MG63 (cell line): ENCODE measurements around the gene SYT15. TPM values are rescaled to one million over a fixed set of nuclear protein-coding genes. Genes with fewer than 3 reads are reported as not detected.
"Not testable (repeated sequence)": the region's sequence is repeated elsewhere in the genome, so short reads cannot be mapped to it uniquely, and the experiment has no call there.

Experiments
- DNase-seq: peaks from one replicate; pipeline ENCODE4 v3.0.0-alpha.2; 2020
- H3K27me3 ChIP-seq: fragments of 250-450 bp; sonication (Bioruptor Pico); 2 replicates; pipeline ENCODE4 v1.5.1; 2020; ENCODE audit warnings: mild to moderate bottlenecking, moderate library complexity
- H3K36me3 ChIP-seq: fragments of 250-450 bp; sonication (Bioruptor Pico); 2 replicates; pipeline ENCODE4 v1.5.1; 2020; ENCODE audit warnings: mild to moderate bottlenecking, moderate library complexity
- H3K4me3 ChIP-seq: fragments of 250-450 bp; sonication (Bioruptor Pico); 2 replicates; pipeline ENCODE4 v1.5.1; 2020; ENCODE audit warnings: mild to moderate bottlenecking, moderate library complexity
- H3K9me3 ChIP-seq: fragments of 250-450 bp; sonication (Bioruptor Pico); 2 replicates; pipeline ENCODE4 v1.5.1; 2020; ENCODE audit warnings: mild to moderate bottlenecking, moderate library complexity
- total RNA-seq: library from RNA; depleted of rRNA; stranded (reverse); fragments of >200 nt; shearing (Covaris generic); gene quantifications from 2 replicates; pipeline ENCODE4 v1.2.3, GENCODE V29; 2014; ENCODE audit warnings: low replicate concordance; rRNA removed

The SYT15 gene
- 0.76 TPM in 1 of 2 replicates, not detected in the other for total RNA-seq

- H3K36me3 ChIP-seq, H3K27me3 ChIP-seq, H3K9me3 ChIP-seq, H3K4me3 ChIP-seq, DNase-seq: not testable (repeated sequence)
Measured at GRCh38 chr10:46578474-46579178, at the start of gene SYT15. Gene SYT15 (plus strand): TSS chr10:46579128. CDS start chr10:46579169, 41 bp downstream.

DNA sequence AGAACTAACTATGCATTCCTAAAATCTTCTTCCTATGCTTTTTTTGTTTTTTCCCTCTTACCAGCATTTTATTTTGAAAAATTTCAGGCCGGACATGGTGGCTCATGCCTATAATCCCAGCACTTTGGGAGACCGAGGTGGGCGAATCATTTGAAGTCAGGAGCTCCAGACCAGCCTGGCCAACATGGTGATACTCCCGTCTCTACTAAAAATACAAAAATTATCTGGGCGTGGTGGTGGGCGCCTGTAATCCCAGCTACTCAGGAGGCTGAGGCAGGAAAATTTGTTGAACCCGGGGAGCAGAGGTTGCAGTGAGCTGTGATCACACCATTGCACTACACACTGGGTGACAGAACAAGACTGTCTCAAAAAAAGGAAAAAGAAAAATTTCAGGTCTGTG lies 49.2 kb upstream of the SYT15 start:
- H3K4me3 ChIP-seq, H3K27me3 ChIP-seq, H3K36me3 ChIP-seq, DNase-seq, H3K9me3 ChIP-seq: not testable (repeated sequence)

- H3K9me3 ChIP-seq = no peaks in the 10 kb centered on the region
- DNase-seq = no peak
- H3K4me3 ChIP-seq = no peak overlapping the region
- H3K27me3 ChIP-seq = no peaks in the 10 kb centered on the region
- no peaks in the 10 kb centered on the region for H3K36me3 ChIP-seq
Measured at GRCh38 chr10:46530249-46531186, 48.4 kb upstream of the SYT15 start.

DNA sequence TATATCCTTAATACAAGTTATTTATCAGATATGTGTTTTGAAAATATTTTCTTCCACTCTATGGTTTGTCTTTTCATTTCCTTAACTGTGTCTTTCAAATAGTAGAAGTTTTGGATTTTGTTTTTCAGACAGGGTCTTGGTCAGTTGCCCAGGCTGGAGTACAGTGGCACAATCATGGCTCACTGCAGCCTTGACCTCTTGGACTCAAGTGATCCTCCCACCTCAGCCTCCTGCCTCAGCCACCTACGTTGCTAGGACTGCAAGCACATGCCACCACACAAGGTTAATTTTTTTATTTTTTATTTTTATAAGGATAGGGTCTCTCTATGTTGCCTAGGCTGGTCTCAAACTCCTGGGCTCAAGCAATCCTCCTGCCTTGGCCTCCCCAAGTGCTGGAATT lies 46.7 kb upstream of the SYT15 start:
- H3K36me3 ChIP-seq, H3K27me3 ChIP-seq, DNase-seq, H3K4me3 ChIP-seq, H3K9me3 ChIP-seq: not testable (repeated sequence)

DNA sequence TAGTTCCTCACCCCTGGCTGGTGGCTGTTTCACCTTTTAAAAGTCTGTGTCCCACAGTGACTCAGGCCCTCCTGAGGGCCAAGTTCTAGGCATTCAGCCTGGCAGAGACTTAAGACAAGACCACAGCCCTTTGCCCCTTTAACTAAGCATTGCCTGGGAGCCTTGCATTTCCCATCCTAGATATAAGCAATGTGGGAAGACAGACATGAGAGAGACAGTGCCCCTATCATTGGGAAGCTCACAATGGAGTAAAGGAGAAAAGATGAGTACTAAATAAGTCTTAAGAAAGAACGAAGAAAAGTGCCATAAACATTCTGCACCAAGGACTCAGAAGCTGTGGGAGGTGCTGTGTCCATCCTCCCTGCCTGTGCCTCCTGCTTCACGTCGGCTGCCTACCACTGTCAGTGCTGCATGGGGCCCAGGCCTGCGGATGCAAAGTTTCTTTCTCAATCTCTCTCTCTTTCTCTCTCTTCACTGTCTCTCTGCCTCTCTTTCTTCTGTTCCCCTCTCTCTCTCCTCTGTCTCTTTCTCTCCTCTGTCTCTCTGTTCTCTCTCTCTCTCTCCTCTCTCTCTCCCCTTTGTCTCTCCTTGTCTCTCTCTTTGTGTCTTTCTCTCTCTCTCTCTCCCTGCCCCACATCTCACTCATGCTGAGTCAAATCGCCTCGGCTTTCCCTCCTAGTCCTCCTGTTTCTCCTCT lies 44.0 kb upstream of the SYT15 start:
- no peak for DNase-seq
- H3K36me3 ChIP-seq = no peaks in the 10 kb centered on the region
- H3K27me3 ChIP-seq = no peaks in the 10 kb centered on the region
- H3K9me3 ChIP-seq = no peaks in the 10 kb centered on the region
- H3K4me3 ChIP-seq = no peak overlapping the region

DNA sequence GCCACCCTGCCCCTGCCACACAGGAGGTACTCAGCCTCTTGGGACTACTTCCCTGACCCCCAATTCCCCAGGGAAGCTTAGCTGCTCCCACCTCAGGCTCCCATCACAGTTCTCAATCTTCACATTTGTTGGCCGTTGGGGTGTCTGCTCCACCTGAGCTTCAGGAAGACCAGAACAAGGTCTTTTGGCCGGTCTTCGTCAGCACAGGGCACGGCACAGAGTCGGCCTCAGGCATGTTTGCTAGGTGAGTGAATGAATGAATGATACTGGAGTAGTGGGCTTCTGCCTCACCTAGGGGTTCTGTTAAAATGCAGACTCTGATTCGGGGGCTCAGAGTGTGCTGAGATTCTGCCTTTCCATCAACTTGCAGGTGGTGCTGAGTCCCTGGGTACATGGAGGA lies 42.8 kb upstream of the SYT15 start:
- H3K4me3 ChIP-seq = no peak overlapping the region
- no peaks in the 10 kb centered on the region for H3K9me3 ChIP-seq
- no peaks in the 10 kb centered on the region for H3K36me3 ChIP-seq
- no peaks in the 10 kb centered on the region for H3K27me3 ChIP-seq
- DNase-seq = no peak

- Histone ChIP-seq H3K9me3 (no peaks in the 10 kb centered on the region), H3K27me3 (no peaks in the 10 kb centered on the region)
Measured at GRCh38 chr10:46536781-46537180, 42.1 kb upstream of the SYT15 start.

DNA sequence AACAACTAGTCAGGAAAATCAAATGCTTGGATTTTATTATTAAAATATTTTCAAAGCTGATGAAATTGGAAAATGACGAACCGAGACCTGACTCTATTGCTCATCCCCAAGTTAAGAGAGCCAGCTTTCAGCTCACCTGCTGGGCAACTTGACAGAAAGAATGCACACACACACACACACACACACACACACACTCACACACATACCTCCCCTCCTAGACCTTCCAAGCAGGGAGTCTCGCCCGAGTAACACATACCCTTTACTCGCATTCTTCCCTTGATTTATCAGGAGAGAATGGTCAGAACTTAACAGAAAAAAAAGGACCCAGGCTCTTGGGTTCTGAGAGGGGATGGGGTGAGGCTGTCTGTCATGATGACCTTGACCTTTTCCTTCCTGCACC lies 41.6 kb upstream of the SYT15 start:
- Histone ChIP-seq H3K9me3 (no peaks in the 10 kb centered on the region), H3K36me3 (no peaks in the 10 kb centered on the region), H3K27me3 (no peaks in the 10 kb centered on the region), H3K4me3 (no peak overlapping the region)
- DNase-seq = no peak

More at GRCh38 chr10:46536781-46537180, 42.1 kb upstream of the SYT15 start:
- no peak for DNase-seq
- H3K36me3 ChIP-seq = no peaks in the 10 kb centered on the region
- H3K4me3 ChIP-seq = no peak overlapping the region

- no peaks in the 10 kb centered on the region for H3K27me3 ChIP-seq
- H3K36me3 ChIP-seq = no peaks in the 10 kb centered on the region
- no peak overlapping the region for H3K4me3 ChIP-seq
- H3K9me3 ChIP-seq = no peaks in the 10 kb centered on the region
- no peak for DNase-seq
Measured at GRCh38 chr10:46538155-46538554, 40.8 kb upstream of the SYT15 start.

DNA sequence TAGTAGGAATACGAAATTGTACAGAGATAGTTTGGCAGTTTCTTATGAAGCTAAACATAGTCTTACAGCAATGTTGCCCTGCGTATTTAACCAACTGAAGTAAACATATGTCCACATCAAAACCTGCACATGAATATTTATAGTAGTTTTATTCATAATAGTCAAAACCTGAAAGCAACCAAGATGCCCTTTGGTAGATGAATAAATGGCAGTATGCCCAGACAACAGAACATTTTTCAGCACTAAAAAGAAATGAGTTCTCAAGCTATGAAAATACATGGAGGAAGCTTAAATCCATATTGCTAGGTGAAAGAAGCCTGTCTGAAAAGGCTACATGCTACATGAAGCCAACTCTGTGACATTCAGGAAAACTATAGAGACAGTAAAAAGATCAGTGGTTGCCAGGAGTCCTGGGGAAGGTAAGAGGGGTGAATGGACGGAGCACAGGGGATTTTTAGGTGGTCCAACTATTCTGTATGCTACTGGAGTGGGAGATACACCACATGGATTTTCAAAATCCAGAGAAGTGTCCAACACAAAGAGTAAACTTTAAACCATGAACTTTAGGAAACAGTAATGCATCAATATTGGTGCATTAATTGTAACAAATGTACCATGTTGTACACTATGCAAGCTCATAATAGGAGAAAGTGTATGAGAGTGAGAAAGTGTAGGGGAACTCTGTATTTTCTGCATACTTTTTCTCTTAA lies 40.1 kb upstream of the SYT15 start:
- no peaks in the 10 kb centered on the region for H3K36me3 ChIP-seq
- no peak for DNase-seq
- no peaks in the 10 kb centered on the region for H3K9me3 ChIP-seq
- no peaks in the 10 kb centered on the region for H3K27me3 ChIP-seq
- H3K4me3 ChIP-seq = no peak overlapping the region

DNA sequence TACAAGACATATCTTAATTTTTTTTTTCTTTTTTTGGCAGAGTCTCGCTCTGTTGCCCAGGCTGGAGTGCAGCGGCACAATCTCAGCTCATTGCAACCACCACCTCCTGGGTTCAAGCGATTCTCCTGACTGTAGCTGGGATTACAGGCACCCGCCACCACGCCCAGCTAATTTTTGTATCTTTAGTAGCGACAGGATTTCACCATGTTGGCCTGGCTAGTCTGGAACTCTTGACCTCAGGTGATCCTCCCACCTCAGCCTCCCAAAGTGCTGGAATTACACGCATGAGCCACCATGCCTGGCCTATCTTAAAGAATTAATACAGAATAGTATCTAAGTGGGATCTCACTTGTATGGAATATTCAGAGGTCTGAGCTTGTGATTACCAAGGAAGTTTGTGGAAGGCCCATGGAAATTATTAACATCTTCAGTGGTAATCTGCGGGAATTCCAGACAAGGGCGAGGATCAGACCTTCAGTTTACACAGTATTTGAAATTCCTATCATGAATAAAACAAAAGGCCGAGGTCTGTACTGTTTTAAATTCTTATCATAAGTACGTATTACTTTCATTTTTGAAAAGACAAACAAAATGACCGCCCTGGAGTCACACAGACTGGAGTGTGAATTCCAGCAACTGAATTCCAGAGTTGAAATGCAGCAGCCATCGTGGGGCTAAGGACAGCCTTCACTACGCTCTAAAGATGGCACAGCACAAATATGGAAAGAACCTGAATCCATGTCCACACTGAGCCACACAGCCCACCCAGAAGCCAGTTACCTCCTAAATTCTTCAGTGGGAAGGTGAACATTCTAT lies 39.1 kb upstream of the SYT15 start:
- H3K27me3 ChIP-seq = no peaks in the 10 kb centered on the region
- H3K9me3 ChIP-seq = no peaks in the 10 kb centered on the region
- no peak overlapping the region for H3K4me3 ChIP-seq
- no peak for DNase-seq
- no peaks in the 10 kb centered on the region for H3K36me3 ChIP-seq

DNA sequence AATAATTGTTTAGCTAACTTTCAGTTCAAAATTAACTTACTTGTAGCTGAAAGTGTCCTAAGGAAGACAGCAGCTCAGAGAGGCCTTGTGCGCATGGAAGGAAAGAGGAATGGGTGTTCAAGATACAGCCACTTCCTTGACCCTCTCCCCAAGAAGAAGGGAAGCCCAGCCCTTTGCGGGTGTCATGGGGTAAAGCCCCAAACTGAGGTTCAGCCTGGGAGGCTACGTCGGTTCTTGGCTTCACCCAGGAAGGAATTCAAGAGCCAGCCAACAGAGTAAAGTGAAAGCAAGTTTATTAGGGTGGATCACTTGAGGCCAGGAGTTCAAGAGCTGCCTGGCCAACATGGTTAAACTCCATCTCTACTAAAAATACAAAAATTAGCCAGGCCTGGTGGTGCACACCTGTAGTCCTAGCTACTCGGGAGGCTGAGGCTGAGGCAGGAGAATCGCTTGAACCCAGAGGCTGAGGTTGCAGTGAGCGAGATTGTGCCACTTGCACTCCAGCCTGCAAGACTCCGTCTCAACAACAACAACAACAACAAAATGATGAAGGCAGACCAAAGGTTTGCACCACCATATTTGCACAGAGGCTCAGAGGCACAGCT lies 38.4 kb upstream of the SYT15 start:
- no peaks in the 10 kb centered on the region for H3K27me3 ChIP-seq
- H3K4me3 ChIP-seq = no peak overlapping the region
- no peaks in the 10 kb centered on the region for H3K36me3 ChIP-seq
- H3K9me3 ChIP-seq = no peaks in the 10 kb centered on the region
- no peak for DNase-seq

DNA sequence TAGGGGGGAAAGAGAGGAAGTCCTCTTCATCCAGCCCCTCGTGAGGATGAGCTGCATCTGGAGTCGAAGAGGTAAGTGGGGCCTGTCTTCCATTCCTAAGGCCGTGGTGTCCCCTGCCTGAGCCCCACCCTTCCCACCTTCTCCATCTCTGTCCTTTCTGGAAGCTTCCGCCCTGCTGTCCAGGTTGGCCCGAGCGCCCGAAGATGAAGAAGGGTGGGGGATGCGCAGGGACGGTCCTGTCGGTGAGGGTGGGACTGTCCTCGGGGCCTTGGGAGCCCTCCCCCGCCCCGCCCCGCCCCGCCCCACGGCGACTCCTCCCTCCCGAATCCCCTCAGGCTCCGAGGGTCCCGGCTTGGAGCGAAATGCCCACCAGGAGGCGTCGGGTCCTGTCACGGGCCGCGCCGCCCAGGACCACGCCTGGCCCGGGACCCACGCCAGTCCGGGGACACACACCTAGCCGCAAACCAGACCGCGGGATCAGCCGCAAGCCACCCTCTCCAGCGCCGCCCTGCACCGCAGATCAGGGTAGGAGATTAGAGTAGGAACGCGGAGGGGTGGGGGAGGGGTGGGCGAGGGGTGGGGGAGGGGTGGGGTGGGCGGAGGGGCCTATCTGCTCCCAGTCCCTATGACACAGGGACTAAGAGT lies 37.8 kb upstream of the SYT15 start:
- H3K9me3 ChIP-seq = no peaks in the 10 kb centered on the region
- no peak for DNase-seq
- H3K27me3 ChIP-seq = no peaks in the 10 kb centered on the region
- no peaks in the 10 kb centered on the region for H3K36me3 ChIP-seq
- no peak overlapping the region for H3K4me3 ChIP-seq

GRCh38 chr10:46541735-46542566 lies 37.0 kb upstream of the SYT15 start:
- DNase-seq = no peak
- Histone ChIP-seq H3K9me3 (no peaks in the 10 kb centered on the region), H3K36me3 (no peaks in the 10 kb centered on the region), H3K27me3 (no peaks in the 10 kb centered on the region), H3K4me3 (no peak overlapping the region)
